ELF-1 (cell line): ENCODE data around the gene DOCK2.
"Not testable (repeated sequence)": the region's sequence is repeated elsewhere in the genome, so short reads cannot be mapped to it uniquely, and the experiment has no call there.

ENCODE experiments used
- DNase-seq: peaks from one replicate; pipeline ENCODE4 v3.0.0-alpha.2; 2016; ENCODE audit warnings: low read depth, low spot score

The DOCK2 gene

GRCh38 chr5:169942181-169942580, 305.1 kb downstream of the DOCK2 start:
- DNase-seq: no peak

- DNase-seq: no peak
Observed at GRCh38 chr5:169943026-169943425, 306.0 kb downstream of the DOCK2 start.

- DNase-seq: no peak
Observed at GRCh38 chr5:169944115-169944514, 307.0 kb downstream of the DOCK2 start.

GRCh38 chr5:169944922-169945680, 308.0 kb downstream of the DOCK2 start:
- no peak for DNase-seq

- no peak for DNase-seq
Observed at GRCh38 chr5:169945831-169946261, 308.8 kb downstream of the DOCK2 start.

- no peak for DNase-seq
Observed at GRCh38 chr5:169946743-169947295, 309.7 kb downstream of the DOCK2 start.

GRCh38 chr5:169950333-169950732, 313.3 kb downstream of the DOCK2 start:
- no peak for DNase-seq

GRCh38 chr5:169953196-169953595, 316.1 kb downstream of the DOCK2 start:
- not testable (repeated sequence) for DNase-seq

GRCh38 chr5:169954786-169955185, 317.7 kb downstream of the DOCK2 start:
- DNase-seq: no peak

GRCh38 chr5:169956126-169956525, 319.1 kb downstream of the DOCK2 start:
- no peak for DNase-seq

- DNase-seq: no peak
Observed at GRCh38 chr5:169956756-169957155, 319.7 kb downstream of the DOCK2 start.

GRCh38 chr5:169958278-169958677, 321.2 kb downstream of the DOCK2 start:
- no peak for DNase-seq

GRCh38 chr5:169960659-169961058, 323.6 kb downstream of the DOCK2 start:
- no peak for DNase-seq

- no peak for DNase-seq
Observed at GRCh38 chr5:169964246-169964645, 327.2 kb downstream of the DOCK2 start.

GRCh38 chr5:169970339-169970738, 333.3 kb downstream of the DOCK2 start:
- DNase-seq: no peak

- DNase-seq: no peak
Observed at GRCh38 chr5:169970911-169971765, 334.1 kb downstream of the DOCK2 start.

- DNase-seq: no peak
Observed at GRCh38 chr5:169971780-169972179, 334.7 kb downstream of the DOCK2 start.

- no peak for DNase-seq
Observed at GRCh38 chr5:169973056-169973455, 336.0 kb downstream of the DOCK2 start.

- no peak for DNase-seq
Observed at GRCh38 chr5:169974121-169974770, 337.2 kb downstream of the DOCK2 start.

- no peak for DNase-seq
Observed at GRCh38 chr5:169978714-169979113, 341.6 kb downstream of the DOCK2 start.

- no peak for DNase-seq
Observed at GRCh38 chr5:169979871-169980270, 342.8 kb downstream of the DOCK2 start.
